Small intestine (tissue), 16 donors: ENCODE results near the gene RPL19. TPM values are rescaled to one million over a fixed set of nuclear protein-coding genes. Genes with fewer than 3 reads are reported as not detected.

ENCODE experiments used
- DNase-seq, 2 donors: peaks; one replicate each; pipeline versions ENCODE4 v3.0.0 to v3.0.0-alpha.2; 2013
- FAIRE-seq: peaks from 2 replicates; lab custom pipeline; 2012; peaks lifted over from hg19 to GRCh38; lab: Jason Lieb, UNC
- H3K27ac ChIP-seq, 3 donors: one replicate each; pipeline ENCODE4 v1.5.1; 2013; ENCODE audit warnings: low read length in 2 of 3, mild to moderate bottlenecking in 2 of 3, control low read depth in 1 of 3, inconsistent platforms in 1 of 3, low read depth in 1 of 3, moderate library complexity in 1 of 3
- H3K27me3 ChIP-seq, 3 donors: one replicate each; pipeline ENCODE4 v1.6.1; 2013; ENCODE audit warnings: low read length in 3 of 3, inconsistent platforms in 1 of 3; ENCODE audit not compliant: control insufficient read depth in 3 of 3, insufficient read depth in 3 of 3
- H3K36me3 ChIP-seq, 3 donors: one replicate each; pipeline ENCODE4 v1.6.1; 2013; ENCODE audit warnings: low read length in 3 of 3, inconsistent platforms in 1 of 3, low read depth in 1 of 3, mild to moderate bottlenecking in 1 of 3, moderate library complexity in 1 of 3; ENCODE audit not compliant: control insufficient read depth in 3 of 3, insufficient read depth in 2 of 3
- H3K4me1 ChIP-seq, 3 donors: one replicate each; pipeline ENCODE4 v1.6.1; 2013; ENCODE audit warnings: low read length in 2 of 3, inconsistent platforms in 1 of 3, low read depth in 1 of 3, mild to moderate bottlenecking in 1 of 3, moderate library complexity in 1 of 3; ENCODE audit not compliant: control insufficient read depth in 3 of 3, insufficient read depth in 2 of 3
- H3K4me3 ChIP-seq, 3 donors: one replicate each; pipeline ENCODE4 v1.5.1; 2013; ENCODE audit warnings: low read length in 3 of 3, control low read depth in 1 of 3, inconsistent platforms in 1 of 3, low read depth in 1 of 3, mild to moderate bottlenecking in 1 of 3, moderate library complexity in 1 of 3
- H3K9me3 ChIP-seq, 2 donors: one replicate each; pipeline ENCODE4 v1.6.1; 2013; ENCODE audit warnings: low read depth in 1 of 2, low read length in 1 of 2; ENCODE audit not compliant: control insufficient read depth in 2 of 2, insufficient read depth in 1 of 2
- WGBS, 3 donors: extraction: QIAGEN DNeasy Blood & Tissue Kit; methylation state at CpG; one replicate each; pipeline ENCODE4 v1.1.7; 2013; 5-methylcytosine and 5-hydroxymethylcytosine counted together
- long read RNA-seq, 10 donors: transcript quantifications; one replicate each; lab custom pipeline, GENCODE V29; 2026
- polyA plus RNA-seq, 4 donors: library from polyadenylated mRNA; stranded (reverse) in 3 of 4; unstranded in 1 of 4; fragments of 200-250 nt in 3 of 4; fragments of 120-200 nt in 1 of 4; gene quantifications; one replicate each; pipeline versions ENCODE4 v1.2.1 to v1.2.3, GENCODE V29; 2013
- donor health status: healthy with polysubstance abuse.
- donor health status: control.
- donor health status: control.
- donor health status: Bipolar disorder and iron deficiency.
- donor health status: healthy.

RPL19 gene
- 1,000 to 10,000 TPM; 1,923 to 3,263 (median 2,767) TPM for polyA plus RNA-seq
- long read RNA-seq, donor 1, result 0 reads
- long read RNA-seq, donor 2, transcript RPL19-201 (6 exons, 737 nt), result major isoform, 595 of 920 reads
- long read RNA-seq, donor 2, partial matches to known transcripts, result 300 of 920 reads
- long read RNA-seq, donor 2, other reads (novel, unspliced or antisense), result 19 of 920 reads
- long read RNA-seq, donor 3, transcript RPL19-201 (6 exons, 737 nt), result major isoform, 839 of 1,686 reads
- long read RNA-seq, donor 3, transcript RPL19-204 (6 exons, 690 nt), result minor isoform, 5 of 1,686 reads
- long read RNA-seq, donor 3, partial matches to known transcripts, result 805 of 1,686 reads
- long read RNA-seq, donor 3, other reads (novel, unspliced or antisense), result 33 of 1,686 reads
- long read RNA-seq, donor 4, transcript RPL19-201 (6 exons, 737 nt), result major isoform, 19 of 29 reads
- long read RNA-seq, donor 4, partial matches to known transcripts, result 9 of 29 reads
- long read RNA-seq, donor 4, other reads (novel, unspliced or antisense), result 0 of 29 reads
- long read RNA-seq, donor 5, transcript RPL19-201 (6 exons, 737 nt), result major isoform, 257 of 554 reads
- long read RNA-seq, donor 5, partial matches to known transcripts, result 293 of 554 reads
- long read RNA-seq, donor 5, other reads (novel, unspliced or antisense), result 0 of 554 reads
- long read RNA-seq, donor 6, transcript RPL19-201 (6 exons, 737 nt), result major isoform, 978 of 1,593 reads
- long read RNA-seq, donor 6, partial matches to known transcripts, result 544 of 1,593 reads
- long read RNA-seq, donor 6, other reads (novel, unspliced or antisense), result 61 of 1,593 reads
- long read RNA-seq, donor 7, transcript RPL19-201 (6 exons, 737 nt), result major isoform, 1,294 of 2,011 reads
- long read RNA-seq, donor 7, partial matches to known transcripts, result 644 of 2,011 reads
- long read RNA-seq, donor 7, other reads (novel, unspliced or antisense), result 64 of 2,011 reads
- long read RNA-seq, donor 8, transcript RPL19-201 (6 exons, 737 nt), result major isoform, 162 of 231 reads
- long read RNA-seq, donor 8, partial matches to known transcripts, result 68 of 231 reads
- long read RNA-seq, donor 8, other reads (novel, unspliced or antisense), result 0 of 231 reads
- long read RNA-seq, donor 9, transcript RPL19-201 (6 exons, 737 nt), result major isoform, 275 of 417 reads
- long read RNA-seq, donor 9, partial matches to known transcripts, result 136 of 417 reads
- long read RNA-seq, donor 9, other reads (novel, unspliced or antisense), result 5 of 417 reads
- long read RNA-seq, donor 10, transcript RPL19-201 (6 exons, 737 nt), result major isoform, 1,210 of 2,136 reads
- long read RNA-seq, donor 10, transcript RPL19-206 (3 exons, 402 nt), result minor isoform, 8 of 2,136 reads
- long read RNA-seq, donor 10, transcript RPL19-204 (6 exons, 690 nt), result minor isoform, 9 of 2,136 reads
- long read RNA-seq, donor 10, partial matches to known transcripts, result 826 of 2,136 reads
- long read RNA-seq, donor 10, other reads (novel, unspliced or antisense), result 80 of 2,136 reads

GRCh38 chr17:39200070-39200879 lies at the start of gene RPL19:
Gene RPL19 (plus strand): TSS chr17:39200283. CDS start chr17:39200345, 62 bp downstream.
- H3K27ac ChIP-seq, result peak within 1 kb of the TSS; percentile 78 to 97 (median 88)
- peaks cover 13 to 44% (median 13%) of the 10 kb centered on the region in 3 donors for H3K36me3 ChIP-seq
- no peaks in the 10 kb centered on the region for H3K9me3 ChIP-seq
- peaks cover 0 to 29% (median 8%) of the 10 kb centered on the region in 3 donors for H3K4me1 ChIP-seq
- FAIRE-seq (no peak), DNase-seq (peak in 1 of 2 donors; percentile 94)
- 0 to 1% (median 0%) methylated on average over 50 to 52 of the region's 52 CpGs for WGBS, 3 donors
- H3K27me3 ChIP-seq, result peaks cover 0 to 15% (median 0%) of the 10 kb centered on the region in 3 donors
- H3K4me3 ChIP-seq, result peak within 1 kb of the TSS; percentile 92 to 98 (median 94)

- no peak for FAIRE-seq
- peak overlapping the region in 1 of 3 donors; percentile 48 for H3K4me3 ChIP-seq
- 38 to 53% (median 39%) methylated on average over 5 of the region's 5 CpGs for WGBS, 3 donors
Observed at GRCh38 chr17:39150795-39151149, 49.3 kb upstream of the RPL19 start.

GRCh38 chr17:39151150-39151942 lies 48.7 kb upstream of the RPL19 start, which contains the start of gene PLXDC1:
Gene PLXDC1 (minus strand): TSS chr17:39151637. CDS start chr17:39151437, 200 bp downstream.
- 0 to 2% (median 1%) methylated on average over 31 to 63 of the region's 68 CpGs for WGBS, 3 donors
- Histone ChIP-seq H3K4me1 (peaks cover 0 to 10% (median 0%) of the 10 kb centered on the region in 3 donors), H3K4me3 (peak within 1 kb of the TSS in 2 of 3 donors; percentile 48 to 97), H3K27me3 (peaks cover 0 to 43% (median 0%) of the 10 kb centered on the region in 3 donors), H3K27ac (peak within 1 kb of the TSS in 1 of 3 donors; percentile 85), H3K36me3 (no peaks in the 10 kb centered on the region), H3K9me3 (no peaks in the 10 kb centered on the region)
- FAIRE-seq (no peak), DNase-seq (peak in 1 of 2 donors; percentile 41)

More at GRCh38 chr17:39150795-39151149, 49.3 kb upstream of the RPL19 start:
- Histone ChIP-seq H3K4me1 (peaks cover 0 to 10% (median 0%) of the 10 kb centered on the region in 3 donors), H3K27ac (no peak overlapping the region), H3K9me3 (no peaks in the 10 kb centered on the region), H3K36me3 (no peaks in the 10 kb centered on the region), H3K27me3 (peaks cover 0 to 39% (median 0%) of the 10 kb centered on the region in 3 donors)
- no peak for DNase-seq

GRCh38 chr17:39151943-39152818 lies 47.9 kb upstream of the RPL19 start:
- peaks cover 0 to 50% (median 0%) of the 10 kb centered on the region in 3 donors for H3K27me3 ChIP-seq
- H3K4me1 ChIP-seq, result peaks cover 0 to 10% (median 0%) of the 10 kb centered on the region in 3 donors
- peak overlapping the region in 2 of 3 donors; percentile 48 to 97 for H3K4me3 ChIP-seq
- no peaks in the 10 kb centered on the region for H3K9me3 ChIP-seq
- DNase-seq, result peak in 1 of 2 donors; percentile 32
- 7 to 11% (median 7%) methylated on average over 24 to 25 of the region's 25 CpGs for WGBS, 3 donors
- peak overlapping the region in 1 of 3 donors; percentile 85 for H3K27ac ChIP-seq
- FAIRE-seq, result no peak
- no peaks in the 10 kb centered on the region for H3K36me3 ChIP-seq

GRCh38 chr17:39153599-39154051 lies 46.5 kb upstream of the RPL19 start:
- no peak for FAIRE-seq

GRCh38 chr17:39155654-39156053 lies 44.4 kb upstream of the RPL19 start:
- FAIRE-seq (no peak), DNase-seq (no peak)
- H3K27me3 ChIP-seq, result peaks cover 0 to 31% (median 0%) of the 10 kb centered on the region in 3 donors
- 14 to 50% (median 38%) methylated on average over 2 of the region's 2 CpGs for WGBS, 3 donors
- H3K4me1 ChIP-seq, result peaks cover 0 to 10% (median 0%) of the 10 kb centered on the region in 3 donors
- no peaks in the 10 kb centered on the region for H3K36me3 ChIP-seq
- no peak overlapping the region for H3K27ac ChIP-seq
- H3K9me3 ChIP-seq, result no peaks in the 10 kb centered on the region
- H3K4me3 ChIP-seq, result no peak overlapping the region

More at GRCh38 chr17:39153599-39154051, 46.5 kb upstream of the RPL19 start:
- Histone ChIP-seq H3K4me3 (peak overlapping the region; percentile 44 to 97 (median 72)), H3K4me1 (peaks cover 0 to 10% (median 0%) of the 10 kb centered on the region in 3 donors), H3K27me3 (peaks cover 0 to 42% (median 0%) of the 10 kb centered on the region in 3 donors), H3K9me3 (no peaks in the 10 kb centered on the region), H3K27ac (peak overlapping the region; percentile 61 to 93 (median 85)), H3K36me3 (no peaks in the 10 kb centered on the region)
- 0 to 1% (median 0%) methylated on average over 16 of the region's 16 CpGs for WGBS, 3 donors
- DNase-seq, result peak; percentile 91 to 93
